Epithelial cell of proximal tubule (primary cell): ENCODE data around the gene TPSG1. TPM values are rescaled to one million over a fixed set of nuclear protein-coding genes. Genes with fewer than 3 reads are reported as not detected.
"Not testable (repeated sequence)": the region's sequence is repeated elsewhere in the genome, so short reads cannot be mapped to it uniquely, and the experiment has no call there.

Experiments used
- DNase-seq: peaks from one replicate; pipeline ENCODE4 v3.0.0-alpha.2; 2011; ENCODE audit warnings: low read depth
- H3K4me3 ChIP-seq: 2 replicates; pipeline ENCODE4 v1.5.1; 2011; ENCODE audit warnings: low read depth, mild to moderate bottlenecking, low read length
- CTCF ChIP-seq: conservative IDR thresholded peaks from 2 replicates; pipeline ENCODE4 v1.5.1; 2012; ENCODE audit warnings: low read depth, mild to moderate bottlenecking, low read length
- total RNA-seq: library from RNA; depleted of rRNA; stranded (reverse); fragments of >200 nt; gene quantifications from 2 replicates; pipeline ENCODE4 v1.2.3, GENCODE V29; 2015

Gene TPSG1
- total RNA-seq, 1 donor from 2014 or later: not detected

- no peak overlapping the region for H3K4me3 ChIP-seq
- DNase-seq: no peak
- no peak for TF ChIP-seq CTCF
These were observed 36.5 kb downstream of the TPSG1 start for GRCh38 chr16:1188432-1189189.

DNA sequence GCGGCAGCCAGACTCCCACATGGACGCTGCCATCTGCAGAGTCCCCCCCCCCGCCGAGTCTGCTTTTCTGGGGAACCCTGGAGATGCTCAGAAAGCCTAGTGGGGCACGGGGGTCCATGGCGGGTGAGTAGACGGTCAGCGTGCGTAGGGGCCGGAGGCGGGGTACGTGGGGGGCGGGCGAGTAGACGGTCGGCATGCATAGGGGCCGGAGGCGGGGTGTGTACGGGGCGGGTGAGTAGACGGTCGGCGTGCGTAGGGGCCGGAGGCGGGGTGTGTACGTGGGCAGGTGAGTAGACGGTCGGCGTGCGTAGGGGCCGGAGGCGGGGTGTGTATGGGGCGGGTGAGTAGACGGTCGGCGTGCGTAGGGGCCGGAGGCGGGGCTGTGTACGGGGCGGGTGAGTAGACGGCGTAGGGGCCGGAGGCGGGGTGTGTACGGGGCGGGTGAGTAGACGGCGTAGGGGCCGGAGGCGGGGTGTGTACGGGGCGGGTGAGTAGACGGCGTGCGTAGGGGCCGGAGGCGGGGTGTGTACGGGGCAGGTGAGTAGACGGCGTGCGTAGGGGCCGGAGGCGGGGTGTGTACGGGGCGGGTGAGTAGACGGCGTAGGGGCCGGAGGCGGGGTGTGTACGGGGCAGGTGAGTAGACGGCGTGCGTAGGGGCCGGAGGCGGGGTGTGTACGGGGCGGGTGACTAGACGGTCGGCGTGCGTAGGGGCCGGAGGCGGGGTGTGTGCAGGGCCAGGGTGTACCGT is 39.4 kb downstream of the TPSG1 start:
- not testable (repeated sequence) for DNase-seq

DNA sequence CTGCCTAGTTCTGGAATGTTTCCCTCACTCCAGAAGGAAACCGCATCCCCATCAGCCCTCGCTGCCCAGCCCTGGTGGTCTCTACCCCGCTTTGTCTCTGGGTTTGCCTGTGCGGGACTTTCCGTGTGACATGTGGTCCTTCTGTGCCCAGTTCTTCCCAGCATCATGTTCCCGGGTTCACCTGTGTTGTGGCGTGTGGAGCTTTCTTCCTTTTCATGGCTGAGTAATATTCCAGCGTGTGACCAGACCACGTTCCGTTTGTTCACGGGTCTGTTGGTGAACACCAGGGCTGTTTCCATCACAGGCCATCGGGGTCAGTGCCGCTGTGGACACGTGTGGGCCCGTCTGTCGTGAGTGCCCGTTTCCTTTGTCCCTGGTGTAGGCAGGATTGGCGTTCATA is 40.1 kb downstream of the TPSG1 start:
- H3K4me3 ChIP-seq: no peak overlapping the region
- no peak for DNase-seq
- no peak for TF ChIP-seq CTCF

More for the DNA sequence above, 39.4 kb downstream of the TPSG1 start:
- not testable (repeated sequence) for H3K4me3 ChIP-seq

DNA sequence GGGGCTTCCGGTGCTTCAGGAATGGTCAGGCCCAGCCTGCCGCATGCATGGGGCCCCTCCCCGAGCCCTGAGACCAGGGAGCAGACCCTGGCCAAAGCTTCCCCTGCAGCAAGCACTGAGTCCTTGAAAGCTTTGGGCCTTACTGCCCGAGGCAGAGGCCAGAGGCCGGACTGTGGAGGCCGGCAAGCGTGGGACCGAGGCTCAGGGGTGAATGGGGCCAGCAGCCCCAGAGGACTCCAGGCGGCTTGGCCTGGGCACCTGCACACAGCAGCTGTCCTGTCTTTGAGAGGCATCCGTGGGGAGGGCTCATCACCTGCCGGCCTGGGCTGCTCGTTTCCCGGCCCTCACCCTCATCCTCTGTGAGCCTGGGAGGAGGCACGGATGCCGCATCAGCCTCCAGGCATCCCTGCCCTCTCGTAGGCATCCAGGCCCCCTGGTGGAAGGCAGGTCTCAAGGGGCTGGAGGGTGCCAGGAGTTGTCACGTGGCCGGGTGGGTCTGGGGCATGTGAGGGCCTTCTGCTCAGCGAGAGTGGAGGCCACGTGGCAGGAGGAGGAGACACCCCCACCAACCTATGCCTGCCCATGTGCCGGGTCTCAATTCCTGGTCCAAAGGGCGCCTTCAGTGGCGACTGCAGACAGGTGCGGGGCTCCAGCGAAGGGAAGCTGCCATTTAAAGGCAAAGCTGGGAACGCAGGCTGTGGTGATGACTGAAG is 40.8 kb downstream of the TPSG1 start:
- TF ChIP-seq CTCF: peak; percentile 47
- H3K4me3 ChIP-seq: no peak overlapping the region
- DNase-seq: no peak

DNA sequence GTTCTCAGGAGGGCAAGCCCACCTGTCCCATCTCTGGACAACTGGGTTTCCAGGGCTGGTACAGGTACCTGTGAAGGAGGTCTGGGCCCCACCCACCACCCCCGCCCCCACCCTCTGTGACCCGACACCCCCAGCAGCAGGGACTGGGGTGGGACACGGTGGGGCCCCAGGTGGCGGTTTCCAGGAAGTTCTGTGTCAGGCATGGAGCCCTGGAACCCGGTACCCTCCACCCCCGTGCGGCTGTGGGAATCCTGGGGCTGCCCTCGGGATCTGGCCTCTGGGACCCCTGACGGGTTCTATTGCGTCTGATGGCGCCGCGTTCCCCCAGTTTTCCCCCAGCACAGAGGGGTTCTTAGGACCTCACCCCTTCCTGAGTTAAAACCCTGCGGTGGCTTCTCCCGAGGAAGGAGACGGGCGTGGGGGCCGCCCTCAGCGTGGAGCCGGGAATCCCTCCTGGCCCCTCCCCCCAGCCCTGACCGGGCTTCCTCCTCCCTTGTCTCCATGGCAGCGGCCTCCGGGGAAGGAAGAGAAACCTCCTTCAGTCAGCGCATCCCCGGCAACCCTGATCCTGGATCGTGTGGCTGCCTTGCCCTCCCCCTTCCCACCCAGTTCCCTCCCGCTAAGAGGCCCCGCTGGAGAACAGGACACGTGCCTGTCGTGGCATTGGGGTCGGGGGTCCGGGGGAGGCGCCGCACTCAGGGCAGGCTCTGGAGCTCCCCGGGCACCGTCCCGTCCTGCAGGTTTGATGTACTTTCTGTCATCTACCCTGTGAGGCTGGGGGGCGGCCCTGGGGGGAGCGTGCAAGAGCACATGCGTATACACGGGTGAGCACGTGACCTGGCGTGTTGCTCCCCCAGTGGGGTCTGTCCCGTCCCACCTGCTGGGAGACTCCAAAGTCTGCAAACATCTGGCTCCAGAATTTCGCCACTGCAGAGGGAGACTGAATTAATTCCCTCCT is 41.8 kb downstream of the TPSG1 start:
- TF ChIP-seq CTCF: no peak
- H3K4me3 ChIP-seq: peak overlapping the region; percentile 33

GRCh38 chr16:1182316-1182671 is 42.8 kb downstream of the TPSG1 start:
- no peak for DNase-seq
- H3K4me3 ChIP-seq: peak overlapping the region; percentile 21
- TF ChIP-seq CTCF: no peak

More for the DNA sequence above, 41.8 kb downstream of the TPSG1 start:
- DNase-seq: no peak
